Activated CD4-positive, alpha-beta T cell treated with anti-CD3 and anti-CD28 coated beads, Interleukin-2, amount 10 ng/mL, durations not matched to agents 7 days and 5 days (primary cell): ENCODE results near the gene DNAJC5G. TPM values are rescaled to one million over a fixed set of nuclear protein-coding genes. Genes with fewer than 3 reads are reported as not detected.
A peak's percentile ranks its signal among the peaks of the same experiment; 100 is the strongest.
"Not testable (repeated sequence)": the region's sequence is repeated elsewhere in the genome, so short reads cannot be mapped to it uniquely, and the experiment has no call there.

Experiments
- CTCF ChIA-PET: fragments of 350-600 bp; sonication (Branson Sonifier 250); formaldehyde crosslinking; loops from one replicate; lab custom pipeline; 2021; ENCODE audit warnings: antibody characterized with exemption; lab: Charles Lee
- POLR2A ChIA-PET: fragments of 350-600 bp; sonication (Branson Sonifier 250); formaldehyde crosslinking; loops from one replicate; lab custom pipeline; 2021; ENCODE audit warnings: antibody characterized with exemption; lab: Charles Lee
- DNase-seq: peaks from one replicate; pipeline ENCODE4 v3.0.0-alpha.2; 2020
- H3K27ac Mint-ChIP-seq: one replicate; pipeline ENCODE4 v1.8.0; 2021; ENCODE audit warnings: mild to moderate bottlenecking, moderate library complexity, mixed read lengths
- H3K27me3 Mint-ChIP-seq: one replicate; pipeline ENCODE4 v1.8.0; 2021; ENCODE audit warnings: mixed read lengths
- H3K36me3 Mint-ChIP-seq: one replicate; pipeline ENCODE4 v1.8.0; 2021; ENCODE audit warnings: low read depth, mixed read lengths
- H3K4me1 Mint-ChIP-seq: one replicate; pipeline ENCODE4 v1.8.0; 2021; ENCODE audit warnings: mixed read lengths
- H3K4me3 Mint-ChIP-seq: one replicate; pipeline ENCODE4 v1.8.0; 2021; ENCODE audit warnings: mild to moderate bottlenecking, moderate library complexity, mixed read lengths
- H3K9me3 Mint-ChIP-seq: one replicate; pipeline ENCODE4 v1.8.0; 2021; ENCODE audit warnings: mixed read lengths
- total RNA-seq, 2 experiments: library from RNA; stranded (reverse); gene quantifications; one replicate each; pipeline ENCODE4 v1.2.3, GENCODE V29; 2021

Gene DNAJC5G
- total RNA-seq, 2 experiments from 2014 or later: not detected

DNA sequence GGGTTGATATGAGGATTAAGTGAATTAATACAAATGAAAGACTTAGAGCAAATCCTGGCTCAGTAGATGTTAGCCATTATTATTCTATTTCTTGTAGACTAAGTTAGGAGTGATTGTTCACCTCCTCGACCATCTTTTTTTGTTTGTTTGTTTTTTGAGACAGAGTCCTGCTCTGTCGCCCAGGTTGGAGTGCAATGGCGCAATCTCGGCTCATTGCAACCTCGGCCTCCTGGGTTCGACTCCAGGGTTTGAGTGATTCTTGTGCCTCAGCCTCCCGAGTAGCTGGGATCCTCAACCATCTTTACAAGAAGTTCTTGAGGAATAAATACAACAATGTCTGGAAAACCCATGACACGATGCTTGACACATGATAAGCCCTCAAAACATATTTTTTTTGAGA, 19.7 kb downstream of the DNAJC5G start:
- Mint-ChIP-seq H3K4me1 (no peaks in the 10 kb centered on the region), H3K4me3 (no peak overlapping the region), H3K27ac (no peak overlapping the region), H3K27me3 (peaks cover 21% of the 10 kb centered on the region), H3K9me3 (no peaks in the 10 kb centered on the region), H3K36me3 (no peaks in the 10 kb centered on the region)
- ChIA-PET CTCF (interaction anchor here (0.6 to 1.8 kb wide), 2 partner anchors 11 to 1153 kb away, joined by 4 to 5 read pairs; no protein-coding TSS in a partner anchor), POLR2A (no interaction called here)
- DNase-seq: no peak

DNA sequence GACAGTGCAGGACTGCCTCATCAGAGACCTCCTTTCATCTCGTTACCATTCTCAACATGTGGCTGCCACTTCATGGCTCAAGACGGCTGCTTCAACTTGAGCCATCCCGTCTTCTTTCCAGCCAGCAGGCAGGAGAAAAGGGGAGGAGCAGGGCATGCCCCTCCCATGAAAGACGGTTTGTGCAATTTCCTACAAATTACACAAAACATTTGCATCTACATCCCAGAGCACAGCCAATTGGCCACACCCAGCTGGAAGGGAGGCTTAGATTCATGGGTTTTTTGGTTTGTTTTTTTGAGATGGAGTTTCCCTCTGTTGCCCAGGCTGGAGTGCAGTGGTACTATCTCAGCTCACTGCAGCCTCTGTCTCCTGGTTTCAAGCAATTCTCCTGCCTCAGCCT, 21.2 kb downstream of the DNAJC5G start:
- ChIA-PET CTCF (interaction anchor here (1.0 to 1.2 kb wide), 3 partner anchors 13 to 33 kb away, joined by 3 to 5 read pairs (median 3); no protein-coding TSS in a partner anchor), POLR2A (no interaction called here)
- DNase-seq: no peak
- Mint-ChIP-seq H3K4me3 (no peak overlapping the region), H3K27ac (no peak overlapping the region), H3K36me3 (no peaks in the 10 kb centered on the region), H3K27me3 (peaks cover 20% of the 10 kb centered on the region), H3K9me3 (no peaks in the 10 kb centered on the region), H3K4me1 (no peaks in the 10 kb centered on the region)

DNA sequence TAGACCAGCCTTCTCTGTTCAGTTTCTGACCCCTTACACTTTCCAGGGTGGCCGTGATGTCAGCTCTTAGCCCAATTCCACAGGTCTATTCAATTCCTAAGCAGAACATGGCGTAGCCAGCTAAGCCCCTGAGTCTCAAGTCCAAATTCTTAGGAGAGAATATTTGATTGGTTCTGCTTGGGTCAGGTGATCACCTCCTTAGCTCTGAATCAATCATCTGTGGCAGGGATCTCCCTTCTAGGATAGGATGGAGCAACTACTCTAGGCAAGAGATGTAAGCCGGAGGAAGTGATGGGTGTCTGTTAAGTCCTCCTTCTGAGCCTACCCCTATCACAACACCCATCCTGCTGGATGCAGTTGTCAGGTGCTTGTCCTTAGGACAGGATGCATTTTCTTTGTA, 22.0 kb downstream of the DNAJC5G start:
- Mint-ChIP-seq H3K36me3 (no peaks in the 10 kb centered on the region), H3K4me3 (no peak overlapping the region), H3K27ac (no peak overlapping the region), H3K4me1 (no peaks in the 10 kb centered on the region), H3K27me3 (peaks cover 15% of the 10 kb centered on the region), H3K9me3 (no peaks in the 10 kb centered on the region)
- ChIA-PET POLR2A (no interaction called here), CTCF (interaction anchor here (0.6 to 1.2 kb wide), 3 partner anchors 17 to 1388 kb away, joined by 4 to 5 read pairs (median 5); no protein-coding TSS in a partner anchor)
- DNase-seq: no peak

DNA sequence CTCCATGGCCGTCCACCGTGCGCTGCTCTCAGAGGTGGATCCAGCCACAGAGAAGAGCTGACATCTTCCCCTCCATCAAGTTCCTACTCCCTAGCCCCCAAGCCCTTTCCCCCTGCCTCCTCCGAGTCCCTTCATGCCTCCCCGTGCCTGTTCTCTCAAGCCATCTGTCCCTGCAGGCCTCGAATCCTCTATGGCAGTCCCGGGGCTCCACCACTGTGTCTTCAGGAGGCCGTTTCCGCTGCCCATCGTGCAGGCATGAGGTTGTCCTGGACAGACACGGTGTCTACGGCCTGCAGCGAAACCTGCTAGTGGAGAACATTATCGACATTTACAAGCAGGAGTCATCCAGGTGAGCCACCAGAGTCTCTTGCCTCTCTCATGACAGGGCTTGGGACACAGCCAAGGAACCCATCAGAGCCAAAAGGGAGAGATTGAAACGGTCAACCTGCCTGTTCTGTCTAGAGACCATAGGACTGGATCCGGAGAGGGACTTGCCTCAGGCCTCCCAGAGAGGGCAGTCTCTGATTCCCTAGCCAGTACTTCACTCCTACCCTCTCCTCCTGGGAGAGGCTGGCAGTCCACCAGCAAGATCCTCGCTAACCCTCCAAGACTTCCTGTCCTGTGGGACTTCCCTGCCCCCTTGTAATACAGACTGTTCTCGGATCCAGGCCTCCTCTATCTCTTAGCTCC, 23.3 kb downstream of the DNAJC5G start:
- no peaks in the 10 kb centered on the region for H3K36me3 Mint-ChIP-seq
- H3K4me3 Mint-ChIP-seq: no peak overlapping the region
- POLR2A ChIA-PET: no interaction called here
- no peak for DNase-seq
- H3K9me3 Mint-ChIP-seq: no peaks in the 10 kb centered on the region
- H3K4me1 Mint-ChIP-seq: peaks cover 6% of the 10 kb centered on the region
- CTCF ChIA-PET: interaction anchor here (0.7 to 2.2 kb wide), 3 partner anchors 10 to 212 kb away, joined by 3 to 6 read pairs (median 3); partner anchors contain the start of gene KHK
- peaks cover 4% of the 10 kb centered on the region for H3K27me3 Mint-ChIP-seq
- no peak overlapping the region for H3K27ac Mint-ChIP-seq

DNA sequence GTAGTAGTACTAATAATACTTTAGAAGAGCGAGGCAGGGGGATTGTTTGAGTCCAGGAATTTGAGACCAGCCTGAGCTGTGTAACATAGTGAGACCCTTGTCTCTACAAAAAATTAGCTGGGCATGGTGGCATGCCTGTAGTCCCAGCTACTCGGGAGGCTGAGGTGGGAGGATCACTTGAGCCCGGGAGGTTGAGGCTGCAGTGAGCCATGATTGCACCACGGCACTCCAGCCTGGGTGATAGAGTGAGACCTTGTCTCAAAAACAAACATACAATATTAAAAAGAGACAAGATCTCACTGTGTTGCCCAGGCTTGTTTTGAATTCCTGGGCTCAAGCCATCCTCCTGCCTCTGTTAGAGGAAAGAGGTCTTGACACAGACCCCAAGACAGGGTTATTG, 25.4 kb downstream of the DNAJC5G start:
- H3K27ac Mint-ChIP-seq, H3K9me3 Mint-ChIP-seq, H3K36me3 Mint-ChIP-seq, H3K4me3 Mint-ChIP-seq, POLR2A ChIA-PET, H3K4me1 Mint-ChIP-seq, DNase-seq: not testable (repeated sequence)
- peaks cover 15% of the 10 kb centered on the region for H3K27me3 Mint-ChIP-seq
- CTCF ChIA-PET: interaction anchor here (1.4 to 1.6 kb wide), 4 partner anchors 21 to 339 kb away, joined by 3 to 4 read pairs (median 4); no protein-coding TSS in a partner anchor

DNA sequence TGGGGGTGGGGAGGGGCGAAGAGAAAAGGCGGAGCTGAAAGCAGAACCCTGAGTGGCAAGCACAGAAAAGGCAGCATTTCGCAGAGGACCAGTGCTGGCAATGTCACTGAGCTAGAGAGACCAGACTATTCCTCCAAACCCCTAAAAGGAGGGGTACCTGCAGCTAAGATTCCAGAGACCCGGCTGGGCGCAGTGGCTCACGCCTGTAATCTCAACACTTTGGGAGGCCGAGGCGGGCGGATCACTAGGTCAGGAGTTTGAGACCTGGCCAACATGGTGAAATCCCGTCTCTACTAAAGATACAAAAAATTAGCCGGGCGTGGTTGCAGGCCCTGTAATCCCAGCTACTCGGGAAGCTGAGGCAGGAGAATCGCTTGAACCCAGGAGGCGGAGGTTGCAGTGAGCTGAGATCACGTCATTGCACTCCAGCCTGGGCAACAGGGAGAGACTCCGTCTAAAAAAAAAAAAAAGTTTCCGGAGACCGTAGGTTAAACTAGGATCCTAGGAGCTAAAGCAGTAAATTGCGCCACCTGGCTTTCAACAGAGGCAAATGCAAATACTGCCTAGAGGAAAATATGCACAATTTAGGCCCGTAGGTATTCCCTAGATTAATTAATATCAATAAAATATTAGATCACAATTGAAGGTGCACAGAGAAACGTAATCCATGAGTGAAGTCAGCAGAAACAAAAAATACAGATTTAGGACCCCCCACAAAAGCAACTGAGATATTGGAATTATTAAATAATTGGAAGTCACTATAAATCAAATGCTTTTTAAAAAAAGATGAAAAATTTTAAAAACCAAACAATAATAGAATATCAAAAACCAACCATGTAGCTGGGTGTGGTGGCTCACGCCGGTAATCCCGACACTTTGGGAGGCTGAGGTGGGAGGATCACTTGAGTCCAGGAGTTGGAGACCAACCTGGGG, 28.1 kb downstream of the DNAJC5G start:
- H3K9me3 Mint-ChIP-seq: no peaks in the 10 kb centered on the region
- H3K27me3 Mint-ChIP-seq: peaks cover 20% of the 10 kb centered on the region
- H3K36me3 Mint-ChIP-seq: no peaks in the 10 kb centered on the region
- ChIA-PET CTCF (interaction anchor here (0.6 to 2.9 kb wide), 30 partner anchors 9 to 342 kb away, joined by 3 to 17 read pairs (median 5); partner anchors contain the start of genes MPV17 and SLC30A3), POLR2A (interaction anchor here (0.6 to 1.3 kb wide), 2 partner anchors 86 to 410 kb away, joined by 3 to 4 read pairs; partner anchors contain the start of gene CAD)
- DNase-seq: peak; percentile 71
- peaks cover 10% of the 10 kb centered on the region for H3K4me1 Mint-ChIP-seq
- peak overlapping the region; percentile 54 for H3K27ac Mint-ChIP-seq
- peak overlapping the region; percentile 64 for H3K4me3 Mint-ChIP-seq

DNA sequence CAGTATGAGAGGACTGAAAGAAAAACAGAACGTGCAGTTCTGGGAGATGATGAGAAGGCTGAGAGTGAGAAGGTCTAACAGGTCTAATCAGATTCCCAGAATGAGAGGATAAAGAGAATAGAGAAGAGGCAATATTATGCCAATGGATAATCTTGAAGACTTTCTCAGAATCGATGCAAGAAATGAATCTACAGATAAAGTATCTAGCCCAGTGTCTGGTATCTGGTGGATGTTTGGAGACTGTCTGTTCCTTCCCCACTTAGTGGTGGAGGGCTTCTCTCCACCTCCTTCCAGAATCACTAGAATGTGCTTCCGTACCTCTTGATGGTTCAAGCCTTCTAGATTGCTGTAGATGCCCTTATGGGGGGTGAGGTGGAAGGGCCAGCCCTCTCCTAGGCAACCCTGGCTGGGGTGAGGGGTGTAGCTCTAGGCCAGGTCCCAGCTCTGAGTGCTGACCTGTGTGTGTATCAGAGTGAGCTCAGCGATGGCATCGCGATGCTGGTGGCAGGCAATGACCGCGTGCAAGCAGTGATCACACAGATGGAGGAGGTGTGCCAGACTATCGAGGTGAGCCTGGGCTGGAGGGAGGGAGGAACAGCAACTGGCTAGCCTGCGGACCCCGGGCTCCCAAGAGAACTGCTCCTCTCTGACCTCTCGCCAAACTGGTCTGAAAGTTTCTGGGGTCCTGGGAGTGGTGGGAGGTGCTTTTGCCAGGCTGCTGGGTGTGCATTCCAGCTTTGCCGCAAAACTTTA, 29.4 kb downstream of the DNAJC5G start:
- no peak overlapping the region for H3K27ac Mint-ChIP-seq
- CTCF ChIA-PET: interaction anchor here (0.6 to 2.9 kb wide), 5 partner anchors 9 to 207 kb away, joined by 3 to 13 read pairs (median 4); no protein-coding TSS in a partner anchor
- H3K9me3 Mint-ChIP-seq: no peaks in the 10 kb centered on the region
- H3K27me3 Mint-ChIP-seq: peaks cover 24% of the 10 kb centered on the region
- POLR2A ChIA-PET: no interaction called here
- peaks cover 10% of the 10 kb centered on the region for H3K4me1 Mint-ChIP-seq
- H3K36me3 Mint-ChIP-seq: peaks cover 6% of the 10 kb centered on the region
- no peak overlapping the region for H3K4me3 Mint-ChIP-seq
- no peak for DNase-seq

DNA sequence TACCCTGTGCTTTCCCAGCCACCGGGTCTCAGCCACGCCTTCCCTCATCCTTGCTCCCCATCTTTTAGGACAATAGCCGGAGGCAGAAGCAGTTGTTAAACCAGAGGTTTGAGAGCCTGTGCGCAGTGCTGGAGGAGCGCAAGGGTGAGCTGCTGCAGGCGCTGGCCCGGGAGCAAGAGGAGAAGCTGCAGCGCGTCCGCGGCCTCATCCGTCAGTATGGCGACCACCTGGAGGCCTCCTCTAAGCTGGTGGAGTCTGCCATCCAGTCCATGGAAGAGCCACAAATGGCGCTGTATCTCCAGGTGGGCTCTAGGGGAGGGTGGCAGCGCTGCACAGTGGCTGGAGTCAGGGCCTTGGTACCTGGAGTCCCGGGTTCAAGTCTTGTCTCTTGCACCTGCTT, 30.3 kb downstream of the DNAJC5G start:
- H3K4me3 Mint-ChIP-seq: no peak overlapping the region
- peaks cover 8% of the 10 kb centered on the region for H3K36me3 Mint-ChIP-seq
- no peak for DNase-seq
- H3K4me1 Mint-ChIP-seq: peaks cover 10% of the 10 kb centered on the region
- ChIA-PET CTCF (interaction anchor here (0.6 to 1.6 kb wide), 2 partner anchors 21 to 54 kb away, joined by 3 read pairs; no protein-coding TSS in a partner anchor), POLR2A (no interaction called here)
- H3K27me3 Mint-ChIP-seq: peaks cover 24% of the 10 kb centered on the region
- no peak overlapping the region for H3K27ac Mint-ChIP-seq
- H3K9me3 Mint-ChIP-seq: no peaks in the 10 kb centered on the region

DNA sequence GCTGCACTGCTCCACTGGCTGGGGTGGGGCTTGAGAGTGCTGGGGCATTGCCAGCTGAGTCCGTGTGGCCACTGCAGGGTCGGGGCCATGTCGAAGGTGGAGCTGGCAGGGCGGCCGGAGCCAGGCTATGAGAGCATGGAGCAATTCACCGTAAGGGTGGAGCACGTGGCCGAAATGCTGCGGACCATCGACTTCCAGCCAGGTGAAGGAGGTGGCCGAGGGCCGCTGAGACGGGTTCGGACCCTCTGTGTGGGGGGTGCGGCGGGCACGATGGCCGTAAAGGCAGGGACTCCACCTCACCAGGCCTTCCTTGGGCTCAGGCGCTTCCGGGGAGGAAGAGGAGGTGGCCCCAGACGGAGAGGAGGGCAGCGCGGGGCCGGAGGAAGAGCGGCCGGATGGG, 30.9 kb downstream of the DNAJC5G start:
- Mint-ChIP-seq H3K36me3 (peaks cover 8% of the 10 kb centered on the region), H3K27me3 (peaks cover 24% of the 10 kb centered on the region), H3K9me3 (no peaks in the 10 kb centered on the region), H3K4me1 (peaks cover 10% of the 10 kb centered on the region), H3K4me3 (no peak overlapping the region), H3K27ac (no peak overlapping the region)
- CTCF ChIA-PET: no interaction called here
- POLR2A ChIA-PET: no interaction called here
- DNase-seq: no peak

DNA sequence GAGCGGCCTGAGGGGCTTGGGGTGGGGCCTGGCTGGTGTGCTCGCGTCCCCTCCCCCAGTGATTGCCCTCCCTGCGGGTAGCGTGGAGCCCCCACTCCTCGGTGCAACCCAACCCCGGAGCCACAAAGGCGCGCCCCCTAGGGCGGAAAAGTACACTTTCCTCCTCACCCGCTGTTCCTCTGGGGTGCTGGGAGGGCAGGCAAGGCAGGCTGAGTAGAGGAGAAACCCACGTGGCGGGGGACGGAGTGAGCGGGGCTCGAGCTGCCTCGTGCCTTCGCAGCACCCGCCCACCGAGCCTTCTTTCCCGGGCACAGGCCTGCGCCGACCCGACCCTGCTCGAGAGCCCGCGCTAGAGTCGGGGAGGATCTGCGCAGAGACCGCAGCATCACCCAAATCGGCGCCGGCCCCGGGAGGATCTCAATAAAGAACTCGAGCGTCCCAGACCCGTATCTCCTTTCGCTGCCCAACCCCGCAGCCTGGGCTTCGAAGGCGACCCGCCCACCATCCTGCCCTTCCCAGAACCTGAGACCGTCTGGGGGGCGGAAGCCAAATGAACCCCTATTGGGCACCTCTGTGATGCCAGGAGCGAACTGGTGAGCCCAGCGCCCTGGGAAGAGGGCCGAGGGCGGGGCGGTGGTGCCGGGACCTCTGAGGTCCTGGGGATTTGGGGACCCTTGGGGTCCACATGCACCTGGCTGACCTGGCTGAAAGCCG, 31.5 kb downstream of the DNAJC5G start:
- peak; percentile 24 for DNase-seq
- H3K27ac Mint-ChIP-seq: no peak overlapping the region
- ChIA-PET CTCF (interaction anchor here (1.0 kb wide), 1 partner anchor 208 kb away, joined by 3 read pairs; no protein-coding TSS in a partner anchor), POLR2A (no interaction called here)
- H3K27me3 Mint-ChIP-seq: peaks cover 24% of the 10 kb centered on the region
- H3K4me3 Mint-ChIP-seq: no peak overlapping the region
- H3K36me3 Mint-ChIP-seq: peaks cover 14% of the 10 kb centered on the region
- peaks cover 10% of the 10 kb centered on the region for H3K4me1 Mint-ChIP-seq
- no peaks in the 10 kb centered on the region for H3K9me3 Mint-ChIP-seq

DNA sequence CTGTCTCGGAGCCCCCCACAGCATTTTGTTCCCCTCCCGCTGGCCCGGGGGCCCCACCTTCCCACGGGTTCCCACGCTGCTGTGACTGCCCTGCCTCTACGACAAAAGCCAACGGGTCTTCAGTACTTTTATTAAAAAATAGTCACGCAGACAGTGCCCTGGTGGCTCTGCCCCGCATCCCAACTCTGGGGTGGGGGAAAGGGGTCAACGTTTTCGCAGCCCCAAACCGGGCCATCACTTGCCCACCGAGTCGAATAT, 32.0 kb downstream of the DNAJC5G start:
- Mint-ChIP-seq H3K36me3 (peaks cover 14% of the 10 kb centered on the region), H3K4me3 (no peak overlapping the region), H3K9me3 (no peaks in the 10 kb centered on the region), H3K27me3 (peaks cover 24% of the 10 kb centered on the region), H3K4me1 (peaks cover 10% of the 10 kb centered on the region), H3K27ac (no peak overlapping the region)
- ChIA-PET POLR2A (no interaction called here), CTCF (interaction anchor here (1.0 kb wide), 1 partner anchor 208 kb away, joined by 3 read pairs; no protein-coding TSS in a partner anchor)
- DNase-seq: no peak
